Heart left ventricle (tissue), 13 donors: ENCODE measurements around the gene SLC1A7.

Experiments
- POLR2A ChIP-seq, 2 donors: fragments of 450-650 bp; IDR thresholded peaks; one replicate each; pipeline ENCODE4 v1.6.1; 2017; ENCODE audit warnings: antibody characterized with exemption in 2 of 2, mild to moderate bottlenecking in 2 of 2, moderate library complexity in 2 of 2
- TF ChIP-seq, protein P1 (sequence below), 12 donors: fragments of 200-600 bp; sonication (generic) in 4 of 12; IDR thresholded peaks; one replicate each; pipeline versions ENCODE4 v1.5.0 to v1.8.0; 2018 to 2022; ENCODE audit warnings: antibody characterized with exemption in 12 of 12, mild to moderate bottlenecking in 5 of 12
- donor health status: ischemic (EF 13 %, LVEDD 7.1; RV severe dilation, severe dysfunction).
- donor health status: DM: no; HTN: yes; CAD: no.
- donor health status: DM: no; HTN: no; CAD: no.
- donor health status: ischemic (EF 25% LVEDD 6.9; RV normal size, moderate dysfunction).
- donor health status: ischemic (EF 25% LVEDD 5.7; RV mildly dilated, moderate dysfunction).
- donor health status: ischemic (EF 35%, LVEDD 5.7; RV mildly dilated, moderate dysfunction).
- donor health status: nonischemic (EF 11% LVEDD 7.7; RV severe dilation, severe dysfunction).
- donor health status: DM: yes; HTN: yes; CAD: no.
- donor health status: PGD.
- donor health status: ischemic (EF 29% LVEDD 5.4; RV normal size, mild dysfunction).
- donor health status: nonischemic (EF 23%, LVEDD 6.1; RV moderate dilation, normal function).

- TF ChIP-seq, protein P1, sequence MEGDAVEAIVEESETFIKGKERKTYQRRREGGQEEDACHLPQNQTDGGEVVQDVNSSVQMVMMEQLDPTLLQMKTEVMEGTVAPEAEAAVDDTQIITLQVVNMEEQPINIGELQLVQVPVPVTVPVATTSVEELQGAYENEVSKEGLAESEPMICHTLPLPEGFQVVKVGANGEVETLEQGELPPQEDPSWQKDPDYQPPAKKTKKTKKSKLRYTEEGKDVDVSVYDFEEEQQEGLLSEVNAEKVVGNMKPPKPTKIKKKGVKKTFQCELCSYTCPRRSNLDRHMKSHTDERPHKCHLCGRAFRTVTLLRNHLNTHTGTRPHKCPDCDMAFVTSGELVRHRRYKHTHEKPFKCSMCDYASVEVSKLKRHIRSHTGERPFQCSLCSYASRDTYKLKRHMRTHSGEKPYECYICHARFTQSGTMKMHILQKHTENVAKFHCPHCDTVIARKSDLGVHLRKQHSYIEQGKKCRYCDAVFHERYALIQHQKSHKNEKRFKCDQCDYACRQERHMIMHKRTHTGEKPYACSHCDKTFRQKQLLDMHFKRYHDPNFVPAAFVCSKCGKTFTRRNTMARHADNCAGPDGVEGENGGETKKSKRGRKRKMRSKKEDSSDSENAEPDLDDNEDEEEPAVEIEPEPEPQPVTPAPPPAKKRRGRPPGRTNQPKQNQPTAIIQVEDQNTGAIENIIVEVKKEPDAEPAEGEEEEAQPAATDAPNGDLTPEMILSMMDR (IDR thresholded peaks at IDR 0.05) = no peak
- no peak for TF ChIP-seq POLR2A (IDR thresholded peaks at IDR 0.05)
Observed at GRCh38 chr1:53190210-53190611, 47.8 kb upstream of the SLC1A7 start.
